Heart left ventricle (tissue), 13 donors: ENCODE measurements around the gene OR4K1.

Experiments
- POLR2A ChIP-seq, 2 donors: fragments of 450-650 bp; IDR thresholded peaks; one replicate each; pipeline ENCODE4 v1.6.1; 2017; ENCODE audit warnings: antibody characterized with exemption in 2 of 2, mild to moderate bottlenecking in 2 of 2, moderate library complexity in 2 of 2
- TF ChIP-seq, protein P1 (sequence below), 12 donors: fragments of 200-600 bp; sonication (generic) in 4 of 12; IDR thresholded peaks; one replicate each; pipeline versions ENCODE4 v1.5.0 to v1.8.0; 2018 to 2022; ENCODE audit warnings: antibody characterized with exemption in 12 of 12, mild to moderate bottlenecking in 5 of 12
- donor health status: ischemic (EF 13 %, LVEDD 7.1; RV severe dilation, severe dysfunction).
- donor health status: DM: no; HTN: yes; CAD: no.
- donor health status: DM: no; HTN: no; CAD: no.
- donor health status: ischemic (EF 25% LVEDD 6.9; RV normal size, moderate dysfunction).
- donor health status: ischemic (EF 25% LVEDD 5.7; RV mildly dilated, moderate dysfunction).
- donor health status: ischemic (EF 35%, LVEDD 5.7; RV mildly dilated, moderate dysfunction).
- donor health status: nonischemic (EF 11% LVEDD 7.7; RV severe dilation, severe dysfunction).
- donor health status: DM: yes; HTN: yes; CAD: no.
- donor health status: PGD.
- donor health status: ischemic (EF 29% LVEDD 5.4; RV normal size, mild dysfunction).
- donor health status: nonischemic (EF 23%, LVEDD 6.1; RV moderate dilation, normal function).

DNA sequence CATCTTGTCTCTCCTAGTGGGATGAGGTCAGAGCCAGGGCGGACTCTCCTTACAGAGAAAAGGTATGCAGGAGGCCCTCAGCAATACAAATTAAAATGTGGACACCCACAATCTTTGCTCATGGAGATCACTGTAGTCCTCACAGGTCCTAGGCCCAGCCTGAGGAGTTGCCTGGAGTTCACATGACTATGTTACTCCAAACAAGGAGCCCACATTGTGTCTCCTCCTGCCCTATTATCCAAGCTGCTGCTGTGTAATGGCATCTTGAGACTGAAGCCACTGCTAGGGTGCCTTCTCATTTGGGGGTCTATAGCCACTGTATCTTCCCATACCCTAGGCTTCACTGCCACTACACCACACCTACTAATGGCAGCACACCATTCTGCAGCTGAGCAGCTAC, 11.0 kb downstream of the OR4K1 start:
- TF ChIP-seq POLR2A (IDR thresholded peaks at IDR 0.05) = no peak
- TF ChIP-seq, protein P1, sequence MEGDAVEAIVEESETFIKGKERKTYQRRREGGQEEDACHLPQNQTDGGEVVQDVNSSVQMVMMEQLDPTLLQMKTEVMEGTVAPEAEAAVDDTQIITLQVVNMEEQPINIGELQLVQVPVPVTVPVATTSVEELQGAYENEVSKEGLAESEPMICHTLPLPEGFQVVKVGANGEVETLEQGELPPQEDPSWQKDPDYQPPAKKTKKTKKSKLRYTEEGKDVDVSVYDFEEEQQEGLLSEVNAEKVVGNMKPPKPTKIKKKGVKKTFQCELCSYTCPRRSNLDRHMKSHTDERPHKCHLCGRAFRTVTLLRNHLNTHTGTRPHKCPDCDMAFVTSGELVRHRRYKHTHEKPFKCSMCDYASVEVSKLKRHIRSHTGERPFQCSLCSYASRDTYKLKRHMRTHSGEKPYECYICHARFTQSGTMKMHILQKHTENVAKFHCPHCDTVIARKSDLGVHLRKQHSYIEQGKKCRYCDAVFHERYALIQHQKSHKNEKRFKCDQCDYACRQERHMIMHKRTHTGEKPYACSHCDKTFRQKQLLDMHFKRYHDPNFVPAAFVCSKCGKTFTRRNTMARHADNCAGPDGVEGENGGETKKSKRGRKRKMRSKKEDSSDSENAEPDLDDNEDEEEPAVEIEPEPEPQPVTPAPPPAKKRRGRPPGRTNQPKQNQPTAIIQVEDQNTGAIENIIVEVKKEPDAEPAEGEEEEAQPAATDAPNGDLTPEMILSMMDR (IDR thresholded peaks at IDR 0.05) = no peak
